Stimulated activated CD4-positive, alpha-beta T cell treated with anti-CD3 and anti-CD28 coated beads, Interleukin-12 subunit alpha, Interleukin-12 subunit beta, amount 100 ng/mL, for 4 hours (primary cell): ENCODE results near the gene CFAP46.
A peak's percentile ranks its signal among the peaks of the same experiment; 100 is the strongest.
"Not testable (repeated sequence)": the region's sequence is repeated elsewhere in the genome, so short reads cannot be mapped to it uniquely, and the experiment has no call there.

Experiments used
- DNase-seq: peaks from one replicate; pipeline ENCODE4 v3.0.0-alpha.2; 2020

The CFAP46 gene

GRCh38 chr10:132912713-132913558 lies 29.4 kb downstream of the CFAP46 start:
- DNase-seq: no peak

GRCh38 chr10:132912225-132912712 lies 30.1 kb downstream of the CFAP46 start:
- no peak for DNase-seq

GRCh38 chr10:132911786-132912097 lies 30.6 kb downstream of the CFAP46 start:
- DNase-seq: no peak

GRCh38 chr10:132910901-132911785 lies 31.2 kb downstream of the CFAP46 start:
- no peak for DNase-seq

GRCh38 chr10:132910186-132910880 lies 32.0 kb downstream of the CFAP46 start:
- DNase-seq: no peak

- DNase-seq: no peak
Measured at GRCh38 chr10:132909491-132910071, 32.8 kb downstream of the CFAP46 start.

- no peak for DNase-seq
Measured at GRCh38 chr10:132908621-132909295, 33.6 kb downstream of the CFAP46 start.

- no peak for DNase-seq
Measured at GRCh38 chr10:132907821-132908620, 34.3 kb downstream of the CFAP46 start.

GRCh38 chr10:132906836-132907235 lies 35.5 kb downstream of the CFAP46 start:
- no peak for DNase-seq

- DNase-seq: no peak
Measured at GRCh38 chr10:132906106-132906505, 36.3 kb downstream of the CFAP46 start.

- DNase-seq: no peak
Measured at GRCh38 chr10:132905661-132906060, 36.7 kb downstream of the CFAP46 start.

GRCh38 chr10:132904814-132905649 lies 37.3 kb downstream of the CFAP46 start:
- DNase-seq: peak; percentile 5

GRCh38 chr10:132904181-132904813 lies 38.1 kb downstream of the CFAP46 start:
- DNase-seq: peak; percentile 23

- not testable (repeated sequence) for DNase-seq
Measured at GRCh38 chr10:132902656-132903575, 39.5 kb downstream of the CFAP46 start.

GRCh38 chr10:132901351-132901750 lies 41.0 kb downstream of the CFAP46 start:
- no peak for DNase-seq

- DNase-seq: no peak
Measured at GRCh38 chr10:132900211-132900756, 42.1 kb downstream of the CFAP46 start.

GRCh38 chr10:132899751-132900065 lies 42.7 kb downstream of the CFAP46 start:
- no peak for DNase-seq

GRCh38 chr10:132899054-132899750 lies 43.2 kb downstream of the CFAP46 start:
- DNase-seq: no peak
